Neutrophil (primary cell): ENCODE results near the gene MRPL18.
"Not testable (repeated sequence)": the region's sequence is repeated elsewhere in the genome, so short reads cannot be mapped to it uniquely, and the experiment has no call there.

Experiments
- H3K27ac ChIP-seq: fragments of 200-600 bp; sonication (generic); 2 replicates; pipeline ENCODE4 v1.5.1; 2016; ENCODE audit warnings: mild to moderate bottlenecking, moderate library complexity
- H3K27me3 ChIP-seq: fragments of 200-600 bp; sonication (generic); 2 replicates; pipeline ENCODE4 v1.6.0; 2016; ENCODE audit warnings: mild to moderate bottlenecking
- H3K36me3 ChIP-seq: fragments of 200-600 bp; sonication (generic); 2 replicates; pipeline ENCODE4 v1.5.1; 2017
- H3K4me1 ChIP-seq, 2 experiments: fragments of 200-600 bp in 1 of 2; sonication (generic) in 1 of 2; 1 replicate in 1 of 2; 2 replicates in 1 of 2; pipeline versions ENCODE4 v1.5.1 to v1.6.1; 2013 to 2016; ENCODE audit warnings: low read depth in 1 of 2, low read length in 1 of 2, mild to moderate bottlenecking in 1 of 2, moderate library complexity in 1 of 2; ENCODE audit not compliant: control insufficient read depth in 1 of 2, insufficient read depth in 1 of 2
- H3K4me3 ChIP-seq, 2 experiments: fragments of 200-600 bp in 1 of 2; sonication (generic) in 1 of 2; 1 replicate in 1 of 2; 2 replicates in 1 of 2; pipeline ENCODE4 v1.5.1; 2013 to 2016; ENCODE audit warnings: low read depth in 1 of 2, low read length in 1 of 2, mild to moderate bottlenecking in 1 of 2, moderate library complexity in 1 of 2
- H3K9me3 ChIP-seq: fragments of 200-600 bp; sonication (generic); 2 replicates; pipeline ENCODE4 v1.5.1; 2016
- TF ChIP-seq, protein P1 (sequence below): fragments of 200-600 bp; sonication (generic); IDR thresholded peaks from 2 replicates; pipeline ENCODE4 v1.5.1; 2016; ENCODE audit warnings: antibody characterized with exemption

MRPL18 gene

DNA sequence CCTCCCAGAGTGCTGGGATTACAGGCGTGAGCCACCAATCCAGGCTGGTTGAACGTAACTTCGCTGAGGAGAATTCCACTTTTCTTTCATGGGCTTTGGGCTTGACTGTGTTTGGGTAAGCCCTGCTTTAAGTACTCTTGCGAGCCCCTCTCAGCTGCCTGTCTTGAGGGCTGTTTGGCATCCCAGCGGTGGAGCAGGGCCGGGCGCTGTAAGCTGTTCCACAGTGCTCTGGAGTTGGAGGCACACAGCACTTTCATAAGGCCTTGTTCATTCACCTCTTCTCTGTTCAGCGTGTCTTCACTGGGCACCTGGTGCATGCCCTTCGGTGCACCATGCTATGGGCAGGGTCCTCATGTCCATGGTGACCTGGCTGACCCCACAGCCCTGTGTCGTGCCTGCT lies 31.5 kb downstream of the MRPL18 start:
- Histone ChIP-seq H3K27ac (no peak overlapping the region), H3K9me3 (no peaks in the 10 kb centered on the region), H3K4me1 (peaks cover 20 to 21% of the 10 kb centered on the region in 2 experiments), H3K36me3 (no peaks in the 10 kb centered on the region), H3K4me3 (no peak overlapping the region), H3K27me3 (peaks cover 10% of the 10 kb centered on the region)
- TF ChIP-seq, protein P1, sequence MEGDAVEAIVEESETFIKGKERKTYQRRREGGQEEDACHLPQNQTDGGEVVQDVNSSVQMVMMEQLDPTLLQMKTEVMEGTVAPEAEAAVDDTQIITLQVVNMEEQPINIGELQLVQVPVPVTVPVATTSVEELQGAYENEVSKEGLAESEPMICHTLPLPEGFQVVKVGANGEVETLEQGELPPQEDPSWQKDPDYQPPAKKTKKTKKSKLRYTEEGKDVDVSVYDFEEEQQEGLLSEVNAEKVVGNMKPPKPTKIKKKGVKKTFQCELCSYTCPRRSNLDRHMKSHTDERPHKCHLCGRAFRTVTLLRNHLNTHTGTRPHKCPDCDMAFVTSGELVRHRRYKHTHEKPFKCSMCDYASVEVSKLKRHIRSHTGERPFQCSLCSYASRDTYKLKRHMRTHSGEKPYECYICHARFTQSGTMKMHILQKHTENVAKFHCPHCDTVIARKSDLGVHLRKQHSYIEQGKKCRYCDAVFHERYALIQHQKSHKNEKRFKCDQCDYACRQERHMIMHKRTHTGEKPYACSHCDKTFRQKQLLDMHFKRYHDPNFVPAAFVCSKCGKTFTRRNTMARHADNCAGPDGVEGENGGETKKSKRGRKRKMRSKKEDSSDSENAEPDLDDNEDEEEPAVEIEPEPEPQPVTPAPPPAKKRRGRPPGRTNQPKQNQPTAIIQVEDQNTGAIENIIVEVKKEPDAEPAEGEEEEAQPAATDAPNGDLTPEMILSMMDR = no peak

DNA sequence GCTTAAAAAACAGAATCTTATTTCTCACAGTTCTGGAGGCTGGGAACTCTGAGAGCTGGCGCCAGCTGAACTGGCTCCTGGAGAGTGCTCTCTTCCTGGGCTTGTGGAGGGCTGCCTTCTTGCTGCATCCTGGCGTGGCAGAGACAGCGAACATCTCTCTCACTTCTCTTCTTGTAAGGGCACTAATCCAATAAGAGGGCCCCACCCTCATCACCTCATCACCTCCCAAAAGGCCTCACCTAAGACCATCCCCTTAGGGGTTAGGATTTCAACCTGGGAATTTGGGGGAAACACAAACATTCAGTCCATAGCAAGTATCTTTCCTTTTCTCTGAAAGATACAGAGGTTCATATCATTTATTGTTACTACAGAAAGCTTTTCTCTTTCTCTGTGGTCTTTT lies 33.7 kb downstream of the MRPL18 start:
- H3K27ac ChIP-seq = no peak overlapping the region
- H3K36me3 ChIP-seq = no peaks in the 10 kb centered on the region
- peaks cover 20 to 21% of the 10 kb centered on the region in 2 experiments for H3K4me1 ChIP-seq
- no peaks in the 10 kb centered on the region for H3K9me3 ChIP-seq
- TF ChIP-seq, protein P1 = no peak
- peaks cover 9% of the 10 kb centered on the region for H3K27me3 ChIP-seq
- no peak overlapping the region for H3K4me3 ChIP-seq

DNA sequence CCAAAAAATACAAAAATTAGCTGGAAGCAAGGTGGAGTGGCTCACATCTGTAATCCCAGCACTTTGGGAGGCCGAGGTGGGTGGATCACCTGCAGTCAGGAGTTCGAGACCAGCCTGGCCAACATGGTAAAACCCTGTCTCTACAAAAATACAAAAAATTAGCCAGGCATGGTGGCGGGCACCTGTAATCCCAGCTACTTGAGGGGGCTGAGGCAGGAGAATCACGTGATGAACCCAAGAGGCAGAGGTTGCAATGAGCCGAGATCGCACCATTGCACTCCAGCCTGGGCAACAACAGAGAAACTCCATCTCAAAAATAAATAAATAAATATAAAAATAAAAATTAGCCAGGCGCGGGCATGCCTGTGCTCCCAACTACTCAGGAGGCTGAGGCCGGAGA lies 34.4 kb downstream of the MRPL18 start:
- H3K4me3 ChIP-seq, H3K36me3 ChIP-seq, H3K27ac ChIP-seq, H3K9me3 ChIP-seq, H3K27me3 ChIP-seq: not testable (repeated sequence)
- peaks cover 20 to 23% of the 10 kb centered on the region in 2 experiments for H3K4me1 ChIP-seq

DNA sequence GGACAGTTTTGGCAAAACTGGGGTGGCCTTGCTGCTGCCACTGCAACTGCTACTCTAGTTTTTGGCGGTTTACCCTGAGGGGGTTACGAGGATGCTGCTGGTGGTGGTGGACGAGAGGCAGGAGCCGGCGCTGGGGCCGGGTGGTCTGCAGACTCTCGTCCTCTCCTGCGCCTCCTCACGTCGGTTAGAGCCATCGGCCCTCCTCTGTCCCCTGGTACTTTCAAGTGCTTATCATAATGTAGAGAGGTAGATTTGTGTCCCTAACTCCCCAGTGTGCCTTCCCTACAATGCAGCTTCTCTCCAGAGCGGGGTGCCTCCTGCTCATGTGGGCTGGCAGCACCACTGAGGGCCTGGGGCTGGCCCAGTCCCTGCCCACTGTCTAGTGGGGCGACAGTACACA lies 35.7 kb downstream of the MRPL18 start:
- TF ChIP-seq, protein P1 = no peak
- Histone ChIP-seq H3K9me3 (no peaks in the 10 kb centered on the region), H3K4me3 (no peak overlapping the region), H3K36me3 (no peaks in the 10 kb centered on the region), H3K27me3 (no peaks in the 10 kb centered on the region), H3K4me1 (peaks cover 7 to 12% of the 10 kb centered on the region in 2 experiments), H3K27ac (no peak overlapping the region)

DNA sequence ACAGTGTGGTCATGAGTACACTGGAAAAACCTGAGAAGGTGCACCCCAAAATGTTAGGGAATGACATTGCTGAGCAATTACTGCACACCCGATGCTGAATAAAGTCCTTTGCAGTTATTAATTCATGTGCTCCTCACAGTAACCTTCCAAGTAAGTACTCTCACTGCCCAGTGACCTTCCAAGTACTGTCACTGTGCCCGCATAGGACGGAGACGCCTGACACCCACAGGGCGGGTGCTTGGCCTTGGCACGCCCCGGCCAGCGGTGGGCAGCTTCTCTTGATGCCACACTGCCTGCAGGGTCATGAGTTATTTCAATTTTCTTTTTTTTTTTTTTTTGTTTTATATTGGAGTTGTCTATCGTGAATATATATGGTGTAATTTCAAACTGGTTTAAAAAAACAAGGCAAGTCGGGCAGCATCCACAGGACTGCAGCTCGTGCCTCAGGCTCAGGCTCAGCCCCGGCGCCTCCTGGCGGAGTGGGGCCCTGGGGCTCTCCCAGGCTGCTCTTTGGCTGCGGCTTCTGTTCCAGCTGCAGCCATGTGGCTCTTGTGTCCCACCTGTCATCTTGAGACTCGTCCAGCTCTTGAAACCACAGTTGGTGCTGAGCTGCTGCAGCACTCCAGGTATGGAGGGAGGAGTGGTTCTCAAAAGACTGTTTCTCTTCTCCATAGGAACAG lies 36.8 kb downstream of the MRPL18 start:
- Histone ChIP-seq H3K4me1 (peaks cover 0 to 6% of the 10 kb centered on the region in 2 experiments), H3K36me3 (no peaks in the 10 kb centered on the region), H3K4me3 (no peak overlapping the region), H3K27ac (no peak overlapping the region), H3K27me3 (no peaks in the 10 kb centered on the region), H3K9me3 (no peaks in the 10 kb centered on the region)
- TF ChIP-seq, protein P1 = no peak

DNA sequence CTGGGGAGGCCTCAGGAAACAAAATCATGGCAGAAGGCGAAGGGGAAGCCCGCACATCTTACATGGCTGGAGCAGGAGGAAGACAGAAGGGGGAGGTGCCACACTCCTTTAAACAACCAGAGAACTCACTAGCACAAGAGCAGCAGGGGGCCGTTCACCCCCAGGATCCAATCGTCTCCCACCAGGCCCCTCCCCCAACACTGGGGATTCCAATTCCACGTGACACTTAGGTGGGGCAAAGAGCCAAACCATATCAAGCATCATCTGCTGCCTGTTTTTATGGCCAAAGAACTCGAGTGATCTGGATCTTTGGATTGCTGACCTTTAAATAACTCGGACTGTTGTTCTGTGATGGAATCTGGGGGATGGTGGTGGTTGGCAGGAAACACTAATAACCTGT lies 37.8 kb downstream of the MRPL18 start:
- H3K27me3 ChIP-seq = no peaks in the 10 kb centered on the region
- TF ChIP-seq, protein P1 = no peak
- no peak overlapping the region for H3K4me3 ChIP-seq
- H3K4me1 ChIP-seq = peaks cover 0 to 6% of the 10 kb centered on the region in 2 experiments
- H3K9me3 ChIP-seq = no peaks in the 10 kb centered on the region
- no peaks in the 10 kb centered on the region for H3K36me3 ChIP-seq
- H3K27ac ChIP-seq = no peak overlapping the region
